GM23338 (cell line): ENCODE data around the gene SMC5. TPM values are rescaled to one million over a fixed set of nuclear protein-coding genes. Genes with fewer than 3 reads are reported as not detected.

Experiments used
- ATAC-seq: fragments of 200-7000 bp; cut with Tn5 transposase; 3 replicates; pipeline ENCODE4 v1.9.1; 2020
- DNase-seq: peaks from one replicate; pipeline ENCODE4 v3.0.0-alpha.2; 2015; ENCODE audit warnings: low spot score
- H2AFZ ChIP-seq: fragments of 200-600 bp; sonication (generic); 2 replicates; pipeline ENCODE4 v1.8.0; 2016; ENCODE audit warnings: antibody characterized with exemption, mild to moderate bottlenecking, moderate library complexity
- H3F3A ChIP-seq: fragments of 200-600 bp; sonication (generic); replicated peaks from 2 replicates; pipeline ENCODE4 v1.8.0; 2017; ENCODE audit warnings: antibody characterized with exemption, mixed run types, low read depth
- H3K27ac ChIP-seq: fragments of 200-600 bp; sonication (generic); 2 replicates; pipeline ENCODE4 v1.6.1; 2016; ENCODE audit warnings: low read depth
- H3K27me3 ChIP-seq: fragments of 200-600 bp; sonication (generic); 2 replicates; pipeline ENCODE4 v1.8.0; 2016; ENCODE audit warnings: mild to moderate bottlenecking, mixed run types, moderate library complexity; ENCODE audit not compliant: insufficient read depth
- H3K36me3 ChIP-seq: fragments of 200-600 bp; sonication (generic); 2 replicates; pipeline ENCODE4 v1.8.0; 2016; ENCODE audit warnings: mild to moderate bottlenecking; ENCODE audit not compliant: insufficient read depth
- H3K4me1 ChIP-seq: fragments of 200-600 bp; sonication (generic); 2 replicates; pipeline ENCODE4 v1.8.0; 2016; ENCODE audit warnings: mild to moderate bottlenecking, moderate library complexity; ENCODE audit not compliant: insufficient read depth
- H3K4me2 ChIP-seq: fragments of 200-600 bp; sonication (generic); 2 replicates; pipeline ENCODE4 v1.7.1; 2017; ENCODE audit warnings: mixed run types
- H3K4me3 ChIP-seq: fragments of 200-600 bp; sonication (generic); 2 replicates; pipeline ENCODE4 v1.6.1; 2016; ENCODE audit warnings: mixed run types
- H3K79me2 ChIP-seq: fragments of 200-600 bp; sonication (generic); replicated peaks from 2 replicates; pipeline ENCODE4 v1.8.0; 2017; ENCODE audit warnings: mild to moderate bottlenecking; ENCODE audit not compliant: insufficient read depth
- H3K9me2 ChIP-seq: fragments of 200-600 bp; sonication (generic); 2 replicates; pipeline ENCODE4 v1.8.0; 2017; ENCODE audit not compliant: insufficient read depth
- H4K20me1 ChIP-seq: fragments of 200-600 bp; sonication (generic); replicated peaks from 2 replicates; pipeline ENCODE4 v1.8.0; 2017; ENCODE audit warnings: mild to moderate bottlenecking; ENCODE audit not compliant: insufficient read depth
- H3K27ac Mint-ChIP-seq: 2 replicates; pipeline ENCODE4 v1.8.0; 2020; ENCODE audit warnings: inconsistent platforms, mild to moderate bottlenecking, moderate library complexity, mixed read lengths
- H3K27me3 Mint-ChIP-seq: 3 replicates; pipeline ENCODE4 v1.8.0; 2022; ENCODE audit warnings: low read depth, mild to moderate bottlenecking, moderate library complexity, mixed read lengths, inconsistent platforms; ENCODE audit not compliant: insufficient read depth, poor library complexity
- H3K36me3 Mint-ChIP-seq: 3 replicates; pipeline ENCODE4 v1.8.0; 2021; ENCODE audit warnings: low read depth, mild to moderate bottlenecking, inconsistent platforms, moderate library complexity, mixed read lengths
- H3K4me1 Mint-ChIP-seq: 3 replicates; pipeline ENCODE4 v1.8.0; 2020; ENCODE audit warnings: mild to moderate bottlenecking, inconsistent platforms, mixed read lengths
- H3K4me3 Mint-ChIP-seq: 3 replicates; pipeline ENCODE4 v1.8.0; 2021; ENCODE audit warnings: moderate library complexity, mild to moderate bottlenecking, inconsistent platforms, mixed read lengths
- H3K9me3 Mint-ChIP-seq: 3 replicates; pipeline ENCODE4 v1.8.0; 2020; ENCODE audit warnings: moderate library complexity, mild to moderate bottlenecking, inconsistent platforms, mixed read lengths
- CREB1 ChIP-seq: fragments of 250-450 bp; sonication (Bioruptor Pico); IDR thresholded peaks from 2 replicates; pipeline ENCODE4 v1.5.0; 2020; ENCODE audit warnings: low read depth, mild to moderate bottlenecking, moderate library complexity
- EZH2 ChIP-seq: fragments of 200-600 bp; sonication (generic); IDR thresholded peaks from one replicate; pipeline ENCODE4 v1.8.0; 2017; ENCODE audit warnings: antibody characterized with exemption, mild to moderate bottlenecking, low read depth; ENCODE audit not compliant: unreplicated experiment
- EZH2phosphoT487 ChIP-seq: fragments of 200-600 bp; sonication (generic); IDR thresholded peaks from one replicate; pipeline ENCODE4 v1.8.1; 2018; ENCODE audit warnings: antibody characterized with exemption; ENCODE audit not compliant: unreplicated experiment
- JUNB ChIP-seq: IDR thresholded peaks from one replicate; pipeline ENCODE4 v1.6.1; 2016; ENCODE audit warnings: antibody characterized with exemption; ENCODE audit not compliant: unreplicated experiment
- NANOG ChIP-seq: IDR thresholded peaks from 2 replicates; pipeline ENCODE4 v1.6.1; 2016; ENCODE audit warnings: antibody characterized with exemption, borderline replicate concordance
- POLR2AphosphoS5 ChIP-seq: IDR thresholded peaks from 2 replicates; pipeline ENCODE4 v1.6.1; 2016; ENCODE audit warnings: antibody characterized with exemption, low read depth
- ZNF114 ChIP-seq: fragments of 250-450 bp; sonication (Bioruptor Pico); IDR thresholded peaks from 2 replicates; pipeline ENCODE4 v1.5.0; 2020; ENCODE audit warnings: mild to moderate bottlenecking, moderate library complexity
- ZNF331 ChIP-seq: fragments of 250-450 bp; sonication (Bioruptor Pico); IDR thresholded peaks from 2 replicates; pipeline ENCODE4 v1.5.0; 2020; ENCODE audit warnings: low read depth, mild to moderate bottlenecking, moderate library complexity
- polyA plus RNA-seq: library from polyadenylated mRNA; unstranded; fragments of >200 nt; fragmentation: Nextera tagmentation; extraction: Ambion mirVana; gene quantifications from 2 replicates; pipeline ENCODE4 v1.2.1, GENCODE V29; 2016
- total RNA-seq: library from RNA; depleted of rRNA; stranded (reverse); fragments of >200 nt; shearing (Covaris generic); gene quantifications from 2 replicates; pipeline ENCODE4 v1.2.3, GENCODE V29; 2014
- TF ChIP-seq, protein P1 (sequence below): fragments of 250-450 bp; sonication (Bioruptor Pico); IDR thresholded peaks from 2 replicates; pipeline ENCODE4 v1.5.0; 2020; ENCODE audit warnings: mild to moderate bottlenecking, moderate library complexity
- TF ChIP-seq, protein P2 (sequence below): IDR thresholded peaks from 2 replicates; pipeline ENCODE4 v1.6.1; 2016; ENCODE audit warnings: antibody characterized with exemption
- TF ChIP-seq, protein P3 (sequence below): IDR thresholded peaks from one replicate; pipeline ENCODE4 v1.6.1; 2018; ENCODE audit warnings: antibody characterized with exemption; ENCODE audit not compliant: unreplicated experiment

Gene SMC5
- total and polyA plus RNA-seq, 2 experiments from 2014 or later, result 27.9 to 29.0 TPM

DNA sequence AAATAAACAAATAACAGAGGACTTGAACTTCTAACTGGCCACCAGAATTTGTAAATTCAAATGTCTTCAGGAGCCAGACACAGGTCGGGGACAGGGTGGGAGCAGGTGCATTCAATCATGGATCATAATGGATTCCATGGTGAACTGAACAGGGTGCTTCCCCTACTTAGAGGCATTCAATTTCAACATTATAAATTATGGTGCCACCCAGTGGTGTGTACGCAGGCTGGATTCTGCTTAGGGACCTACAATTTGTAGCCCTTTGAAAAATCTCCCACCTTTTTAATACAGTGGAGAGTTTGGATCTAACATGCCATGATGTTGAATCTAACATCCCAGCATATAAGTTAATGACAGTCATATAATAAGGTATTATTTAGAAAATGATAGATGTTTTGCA is 133.4 kb downstream of the SMC5 start (continued):
- TF ChIP-seq, protein P1, sequence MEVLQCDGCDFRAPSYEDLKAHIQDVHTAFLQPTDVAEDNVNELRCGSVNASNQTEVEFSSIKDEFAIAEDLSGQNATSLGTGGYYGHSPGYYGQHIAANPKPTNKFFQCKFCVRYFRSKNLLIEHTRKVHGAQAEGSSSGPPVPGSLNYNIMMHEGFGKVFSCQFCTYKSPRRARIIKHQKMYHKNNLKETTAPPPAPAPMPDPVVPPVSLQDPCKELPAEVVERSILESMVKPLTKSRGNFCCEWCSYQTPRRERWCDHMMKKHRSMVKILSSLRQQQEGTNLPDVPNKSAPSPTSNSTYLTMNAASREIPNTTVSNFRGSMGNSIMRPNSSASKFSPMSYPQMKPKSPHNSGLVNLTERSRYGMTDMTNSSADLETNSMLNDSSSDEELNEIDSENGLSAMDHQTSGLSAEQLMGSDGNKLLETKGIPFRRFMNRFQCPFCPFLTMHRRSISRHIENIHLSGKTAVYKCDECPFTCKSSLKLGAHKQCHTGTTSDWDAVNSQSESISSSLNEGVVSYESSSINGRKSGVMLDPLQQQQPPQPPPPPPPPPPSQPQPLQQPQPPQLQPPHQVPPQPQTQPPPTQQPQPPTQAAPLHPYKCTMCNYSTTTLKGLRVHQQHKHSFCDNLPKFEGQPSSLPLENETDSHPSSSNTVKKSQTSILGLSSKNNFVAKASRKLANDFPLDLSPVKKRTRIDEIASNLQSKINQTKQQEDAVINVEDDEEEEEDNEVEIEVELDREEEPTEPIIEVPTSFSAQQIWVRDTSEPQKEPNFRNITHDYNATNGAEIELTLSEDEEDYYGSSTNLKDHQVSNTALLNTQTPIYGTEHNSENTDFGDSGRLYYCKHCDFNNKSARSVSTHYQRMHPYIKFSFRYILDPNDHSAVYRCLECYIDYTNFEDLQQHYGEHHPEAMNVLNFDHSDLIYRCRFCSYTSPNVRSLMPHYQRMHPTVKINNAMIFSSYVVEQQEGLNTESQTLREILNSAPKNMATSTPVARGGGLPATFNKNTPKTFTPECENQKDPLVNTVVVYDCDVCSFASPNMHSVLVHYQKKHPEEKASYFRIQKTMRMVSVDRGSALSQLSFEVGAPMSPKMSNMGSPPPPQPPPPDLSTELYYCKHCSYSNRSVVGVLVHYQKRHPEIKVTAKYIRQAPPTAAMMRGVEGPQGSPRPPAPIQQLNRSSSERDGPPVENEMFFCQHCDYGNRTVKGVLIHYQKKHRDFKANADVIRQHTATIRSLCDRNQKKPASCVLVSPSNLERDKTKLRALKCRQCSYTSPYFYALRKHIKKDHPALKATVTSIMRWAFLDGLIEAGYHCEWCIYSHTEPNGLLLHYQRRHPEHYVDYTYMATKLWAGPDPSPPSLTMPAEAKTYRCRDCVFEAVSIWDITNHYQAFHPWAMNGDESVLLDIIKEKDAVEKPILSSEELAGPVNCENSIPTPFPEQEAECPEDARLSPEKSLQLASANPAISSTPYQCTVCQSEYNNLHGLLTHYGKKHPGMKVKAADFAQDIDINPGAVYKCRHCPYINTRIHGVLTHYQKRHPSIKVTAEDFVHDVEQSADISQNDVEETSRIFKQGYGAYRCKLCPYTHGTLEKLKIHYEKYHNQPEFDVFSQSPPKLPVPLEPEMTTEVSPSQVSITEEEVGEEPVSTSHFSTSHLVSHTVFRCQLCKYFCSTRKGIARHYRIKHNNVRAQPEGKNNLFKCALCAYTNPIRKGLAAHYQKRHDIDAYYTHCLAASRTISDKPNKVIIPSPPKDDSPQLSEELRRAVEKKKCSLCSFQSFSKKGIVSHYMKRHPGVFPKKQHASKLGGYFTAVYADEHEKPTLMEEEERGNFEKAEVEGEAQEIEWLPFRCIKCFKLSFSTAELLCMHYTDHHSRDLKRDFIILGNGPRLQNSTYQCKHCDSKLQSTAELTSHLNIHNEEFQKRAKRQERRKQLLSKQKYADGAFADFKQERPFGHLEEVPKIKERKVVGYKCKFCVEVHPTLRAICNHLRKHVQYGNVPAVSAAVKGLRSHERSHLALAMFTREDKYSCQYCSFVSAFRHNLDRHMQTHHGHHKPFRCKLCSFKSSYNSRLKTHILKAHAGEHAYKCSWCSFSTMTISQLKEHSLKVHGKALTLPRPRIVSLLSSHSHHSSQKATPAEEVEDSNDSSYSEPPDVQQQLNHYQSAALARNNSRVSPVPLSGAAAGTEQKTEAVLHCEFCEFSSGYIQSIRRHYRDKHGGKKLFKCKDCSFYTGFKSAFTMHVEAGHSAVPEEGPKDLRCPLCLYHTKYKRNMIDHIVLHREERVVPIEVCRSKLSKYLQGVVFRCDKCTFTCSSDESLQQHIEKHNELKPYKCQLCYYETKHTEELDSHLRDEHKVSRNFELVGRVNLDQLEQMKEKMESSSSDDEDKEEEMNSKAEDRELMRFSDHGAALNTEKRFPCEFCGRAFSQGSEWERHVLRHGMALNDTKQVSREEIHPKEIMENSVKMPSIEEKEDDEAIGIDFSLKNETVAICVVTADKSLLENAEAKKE (CRISPR knock-in tag), result no peak

DNA sequence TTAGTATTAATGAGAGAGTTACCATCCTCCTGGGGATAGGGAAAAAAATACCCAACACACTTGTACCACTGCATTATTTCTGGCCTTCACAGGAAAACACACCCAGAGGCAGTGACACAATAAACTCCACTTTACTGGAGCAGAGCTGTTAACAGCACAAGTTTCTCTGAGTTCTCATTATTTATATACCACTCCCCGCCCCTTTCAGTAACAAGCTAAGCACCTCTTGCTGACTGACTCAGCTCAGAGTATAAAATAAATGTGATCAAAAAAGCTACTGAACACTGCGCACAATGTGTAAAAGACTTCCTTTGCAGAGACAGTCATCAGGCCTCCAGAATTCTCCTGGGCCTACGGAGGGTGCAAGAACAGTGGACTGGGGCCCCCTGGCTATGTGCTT is 134.1 kb downstream of the SMC5 start:
- H3K4me3 ChIP-seq, result no peak overlapping the region
- no peaks in the 10 kb centered on the region for H3F3A ChIP-seq
- no peak for ATAC-seq
- H3K4me1 Mint-ChIP-seq, result no peaks in the 10 kb centered on the region; the same call in 2 of the 3 replicates
- no peaks in the 10 kb centered on the region for H3K27me3 ChIP-seq
- no peak overlapping the region for H3K4me2 ChIP-seq
- no peaks in the 10 kb centered on the region for H3K79me2 ChIP-seq
- H3K27ac Mint-ChIP-seq, result no peak overlapping the region
- H3K27ac ChIP-seq, result no peak overlapping the region
- no peaks in the 10 kb centered on the region for H3K9me2 ChIP-seq
- H3K36me3 ChIP-seq, result no peaks in the 10 kb centered on the region
- no peak overlapping the region for H3K4me3 Mint-ChIP-seq
- H3K36me3 Mint-ChIP-seq, result no peaks in the 10 kb centered on the region
- no peaks in the 10 kb centered on the region for H3K4me1 ChIP-seq
- no peaks in the 10 kb centered on the region for H3K27me3 Mint-ChIP-seq
- no peak overlapping the region for H2AFZ ChIP-seq
- no peaks in the 10 kb centered on the region for H4K20me1 ChIP-seq
- no peak for DNase-seq
- H3K9me3 Mint-ChIP-seq, result no peaks in the 10 kb centered on the region; the same call in 2 of the 3 replicates
- TF ChIP-seq EZH2 (no peak), EZH2phosphoT487 (no peak), JUNB (no peak), POLR2AphosphoS5 (no peak), ZNF331 (CRISPR knock-in tag) (no peak), NANOG (no peak), ZNF114 (CRISPR knock-in tag) (no peak), CREB1 (CRISPR knock-in tag) (no peak)
- TF ChIP-seq, protein P2, sequence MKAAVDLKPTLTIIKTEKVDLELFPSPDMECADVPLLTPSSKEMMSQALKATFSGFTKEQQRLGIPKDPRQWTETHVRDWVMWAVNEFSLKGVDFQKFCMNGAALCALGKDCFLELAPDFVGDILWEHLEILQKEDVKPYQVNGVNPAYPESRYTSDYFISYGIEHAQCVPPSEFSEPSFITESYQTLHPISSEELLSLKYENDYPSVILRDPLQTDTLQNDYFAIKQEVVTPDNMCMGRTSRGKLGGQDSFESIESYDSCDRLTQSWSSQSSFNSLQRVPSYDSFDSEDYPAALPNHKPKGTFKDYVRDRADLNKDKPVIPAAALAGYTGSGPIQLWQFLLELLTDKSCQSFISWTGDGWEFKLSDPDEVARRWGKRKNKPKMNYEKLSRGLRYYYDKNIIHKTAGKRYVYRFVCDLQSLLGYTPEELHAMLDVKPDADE, result no peak
- TF ChIP-seq, protein P3, sequence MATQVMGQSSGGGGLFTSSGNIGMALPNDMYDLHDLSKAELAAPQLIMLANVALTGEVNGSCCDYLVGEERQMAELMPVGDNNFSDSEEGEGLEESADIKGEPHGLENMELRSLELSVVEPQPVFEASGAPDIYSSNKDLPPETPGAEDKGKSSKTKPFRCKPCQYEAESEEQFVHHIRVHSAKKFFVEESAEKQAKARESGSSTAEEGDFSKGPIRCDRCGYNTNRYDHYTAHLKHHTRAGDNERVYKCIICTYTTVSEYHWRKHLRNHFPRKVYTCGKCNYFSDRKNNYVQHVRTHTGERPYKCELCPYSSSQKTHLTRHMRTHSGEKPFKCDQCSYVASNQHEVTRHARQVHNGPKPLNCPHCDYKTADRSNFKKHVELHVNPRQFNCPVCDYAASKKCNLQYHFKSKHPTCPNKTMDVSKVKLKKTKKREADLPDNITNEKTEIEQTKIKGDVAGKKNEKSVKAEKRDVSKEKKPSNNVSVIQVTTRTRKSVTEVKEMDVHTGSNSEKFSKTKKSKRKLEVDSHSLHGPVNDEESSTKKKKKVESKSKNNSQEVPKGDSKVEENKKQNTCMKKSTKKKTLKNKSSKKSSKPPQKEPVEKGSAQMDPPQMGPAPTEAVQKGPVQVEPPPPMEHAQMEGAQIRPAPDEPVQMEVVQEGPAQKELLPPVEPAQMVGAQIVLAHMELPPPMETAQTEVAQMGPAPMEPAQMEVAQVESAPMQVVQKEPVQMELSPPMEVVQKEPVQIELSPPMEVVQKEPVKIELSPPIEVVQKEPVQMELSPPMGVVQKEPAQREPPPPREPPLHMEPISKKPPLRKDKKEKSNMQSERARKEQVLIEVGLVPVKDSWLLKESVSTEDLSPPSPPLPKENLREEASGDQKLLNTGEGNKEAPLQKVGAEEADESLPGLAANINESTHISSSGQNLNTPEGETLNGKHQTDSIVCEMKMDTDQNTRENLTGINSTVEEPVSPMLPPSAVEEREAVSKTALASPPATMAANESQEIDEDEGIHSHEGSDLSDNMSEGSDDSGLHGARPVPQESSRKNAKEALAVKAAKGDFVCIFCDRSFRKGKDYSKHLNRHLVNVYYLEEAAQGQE, result no peak
